Sigmoid colon (tissue), 7 donors: ENCODE measurements around the gene DRC3. TPM values are rescaled to one million over a fixed set of nuclear protein-coding genes. Genes with fewer than 3 reads are reported as not detected.

Experiments
- DNase-seq: peaks from one replicate; pipeline ENCODE4 v3.0.0-alpha.2; 2019
- H3K27ac ChIP-seq, 4 donors: fragments of 200-600 bp; sonication (generic); one replicate each; pipeline ENCODE4 v1.5.1; 2016 to 2019; ENCODE audit warnings: mild to moderate bottlenecking in 1 of 4
- H3K27me3 ChIP-seq, 3 donors: fragments of 200-600 bp; sonication (generic); one replicate each; pipeline ENCODE4 v1.5.1; 2019; ENCODE audit warnings: mild to moderate bottlenecking in 1 of 3
- H3K36me3 ChIP-seq, 4 donors: fragments of 200-600 bp; sonication (generic); one replicate each; pipeline ENCODE4 v1.5.1; 2016 to 2019
- H3K4me1 ChIP-seq, 4 donors: fragments of 200-600 bp; sonication (generic); one replicate each; pipeline ENCODE4 v1.5.1; 2017 to 2019
- H3K4me3 ChIP-seq, 4 donors: fragments of 200-600 bp; sonication (generic); one replicate each; pipeline ENCODE4 v1.5.1; 2017 to 2019; ENCODE audit warnings: mild to moderate bottlenecking in 2 of 4, moderate library complexity in 1 of 4
- H3K9me3 ChIP-seq, 4 donors: fragments of 200-600 bp in 3 of 4; sonication (generic) in 3 of 4; one replicate each; pipeline versions ENCODE4 v1.5.1 to v1.6.1; 2013 to 2019
- CTCF ChIP-seq, 4 experiments: fragments of 450-650 bp in 3 of 4; fragments of 200-600 bp in 1 of 4; IDR thresholded peaks; one replicate each; pipeline ENCODE4 v1.5.1; 2016 to 2019; ENCODE audit warnings: antibody characterized with exemption in 4 of 4, mild to moderate bottlenecking in 3 of 4, moderate library complexity in 2 of 4
- EP300 ChIP-seq, 4 donors: sonication (generic); formaldehyde crosslinking; IDR thresholded peaks; one replicate each; pipeline ENCODE4 v1.6.1; 2017; ENCODE audit warnings: antibody characterized with exemption in 4 of 4
- POLR2A ChIP-seq, 2 donors: fragments of 450-650 bp; IDR thresholded peaks; one replicate each; pipeline ENCODE4 v1.6.1; 2016; ENCODE audit warnings: antibody characterized with exemption in 2 of 2, mild to moderate bottlenecking in 2 of 2, moderate library complexity in 2 of 2
- POLR2AphosphoS5 ChIP-seq, 4 donors: sonication (generic); formaldehyde crosslinking; IDR thresholded peaks; one replicate each; pipeline ENCODE4 v1.6.1; 2017; ENCODE audit warnings: antibody characterized with exemption in 4 of 4
- WGBS, 2 donors: extraction: QIAGEN DNeasy Blood & Tissue Kit; methylation state at CpG; one replicate each; pipeline ENCODE4 v1.1.7; 2013; 5-methylcytosine and 5-hydroxymethylcytosine counted together
- intact Hi-C: fragments of 100-400 bp; cut with DNase I; formaldehyde crosslinking; loops from one replicate; pipeline ENCODE4 v1.15.1; 2023
- polyA plus RNA-seq, 3 donors: library from polyadenylated mRNA; stranded (reverse); fragments of 200-250 nt; gene quantifications; one replicate each; pipeline ENCODE4 v1.2.3, GENCODE V29; 2013
- total RNA-seq, 4 donors: library from RNA; depleted of rRNA; stranded (reverse); fragments of >200 nt; gene quantifications; one replicate each; pipeline ENCODE4 v1.1.0, GENCODE V29; 2016
- donor health status: healthy with polysubstance abuse.
- donor health status: Bipolar disorder and iron deficiency.
- donor health status: healthy.

The DRC3 gene
- total and polyA plus RNA-seq, 7 donors: 0.36 to 6.1 (median 1.6) TPM; not detected in 2

GRCh38 chr17:17975436-17975835 is 2.8 kb downstream of the DRC3 start:
- H3K27ac ChIP-seq: no peak overlapping the region
- 74 to 82% methylated on average over 8 of the region's 8 CpGs for WGBS, 2 donors
- intact Hi-C loops: no loop called here
- H3K9me3 ChIP-seq: no peaks in the 10 kb centered on the region
- TF ChIP-seq EP300 (IDR thresholded peaks at IDR 0.05) (no peak), POLR2AphosphoS5 (IDR thresholded peaks at IDR 0.05) (no peak), POLR2A (IDR thresholded peaks at IDR 0.05) (no peak), CTCF (IDR thresholded peaks at IDR 0.05) (no peak)
- no peaks in the 10 kb centered on the region for H3K27me3 ChIP-seq
- peaks cover 0 to 22% (median 19%) of the 10 kb centered on the region in 4 donors for H3K4me1 ChIP-seq
- H3K36me3 ChIP-seq: no peaks in the 10 kb centered on the region
- no peak overlapping the region for H3K4me3 ChIP-seq
- DNase-seq: no peak

GRCh38 chr17:17976931-17977570 is 4.4 kb downstream of the DRC3 start:
- no peak overlapping the region for H3K4me3 ChIP-seq
- intact Hi-C loops: no loop called here

DNA sequence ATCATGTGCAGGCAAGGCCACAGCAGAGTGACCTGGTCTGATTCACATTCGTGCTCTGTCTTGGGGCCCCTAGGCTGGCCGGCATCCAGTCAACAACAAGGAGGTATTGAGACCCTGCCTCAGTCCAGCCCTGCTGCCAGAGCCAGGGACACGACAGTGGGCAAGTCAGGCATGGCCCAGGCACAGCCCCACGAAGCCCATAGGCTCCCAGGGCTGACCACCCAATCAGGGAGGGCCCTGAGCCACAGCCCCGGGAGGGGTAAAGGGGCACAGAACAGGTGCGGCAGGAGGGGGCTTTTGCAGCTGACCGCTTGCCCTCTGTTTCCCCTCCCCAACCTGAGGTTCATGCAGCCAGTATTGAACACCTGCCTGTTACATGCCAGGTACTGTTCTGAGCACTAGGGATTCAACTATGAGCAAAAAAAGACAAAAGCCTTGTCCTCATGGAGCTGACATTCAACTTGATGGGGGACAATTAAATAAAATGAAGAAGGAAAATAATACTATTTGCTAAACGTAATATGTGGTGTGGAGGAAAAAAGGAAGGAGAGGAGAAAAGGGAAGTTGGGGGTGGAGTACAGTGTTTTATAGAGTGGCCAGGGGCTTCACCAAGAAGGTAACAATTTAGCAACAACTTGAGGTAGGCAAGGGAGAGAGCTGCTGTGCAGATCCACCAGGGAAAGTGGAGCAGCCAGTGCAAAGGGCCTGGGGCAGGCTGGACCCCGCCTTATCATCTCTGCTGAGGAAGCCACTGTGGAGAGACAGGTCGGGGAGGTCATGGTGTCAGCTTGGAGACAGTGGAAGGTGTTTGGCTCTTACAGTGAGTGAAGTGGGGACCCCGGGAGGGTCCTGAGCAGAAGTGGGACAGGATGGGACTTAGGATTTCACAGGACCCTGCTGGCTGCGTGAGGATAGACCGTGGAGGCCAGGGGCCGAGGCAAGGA is 6.1 kb downstream of the DRC3 start:
- no peak overlapping the region for H3K4me3 ChIP-seq
- 85 to 86% methylated on average over 14 of the region's 14 CpGs for WGBS, 2 donors
- H3K4me1 ChIP-seq: peaks cover 0 to under 1% (median 0%) of the 10 kb centered on the region in 4 donors
- intact Hi-C loops: no loop called here
- no peak for DNase-seq
- H3K36me3 ChIP-seq: no peaks in the 10 kb centered on the region
- no peaks in the 10 kb centered on the region for H3K9me3 ChIP-seq
- H3K27me3 ChIP-seq: no peaks in the 10 kb centered on the region
- TF ChIP-seq POLR2A (IDR thresholded peaks at IDR 0.05) (no peak), POLR2AphosphoS5 (IDR thresholded peaks at IDR 0.05) (no peak), CTCF (IDR thresholded peaks at IDR 0.05) (no peak), EP300 (IDR thresholded peaks at IDR 0.05) (no peak)
- H3K27ac ChIP-seq: no peak overlapping the region

More at GRCh38 chr17:17976931-17977570, 4.4 kb downstream of the DRC3 start:
- TF ChIP-seq POLR2A (IDR thresholded peaks at IDR 0.05) (no peak), POLR2AphosphoS5 (IDR thresholded peaks at IDR 0.05) (no peak), CTCF (IDR thresholded peaks at IDR 0.05) (no peak), EP300 (IDR thresholded peaks at IDR 0.05) (no peak)
- no peak for DNase-seq
- Histone ChIP-seq H3K9me3 (no peaks in the 10 kb centered on the region), H3K27me3 (no peaks in the 10 kb centered on the region), H3K27ac (no peak overlapping the region), H3K4me1 (peaks cover 0 to 10% (median 6%) of the 10 kb centered on the region in 4 donors), H3K36me3 (no peaks in the 10 kb centered on the region)
- WGBS, 2 donors: 89 to 91% methylated on average over 10 of the region's 10 CpGs

DNA sequence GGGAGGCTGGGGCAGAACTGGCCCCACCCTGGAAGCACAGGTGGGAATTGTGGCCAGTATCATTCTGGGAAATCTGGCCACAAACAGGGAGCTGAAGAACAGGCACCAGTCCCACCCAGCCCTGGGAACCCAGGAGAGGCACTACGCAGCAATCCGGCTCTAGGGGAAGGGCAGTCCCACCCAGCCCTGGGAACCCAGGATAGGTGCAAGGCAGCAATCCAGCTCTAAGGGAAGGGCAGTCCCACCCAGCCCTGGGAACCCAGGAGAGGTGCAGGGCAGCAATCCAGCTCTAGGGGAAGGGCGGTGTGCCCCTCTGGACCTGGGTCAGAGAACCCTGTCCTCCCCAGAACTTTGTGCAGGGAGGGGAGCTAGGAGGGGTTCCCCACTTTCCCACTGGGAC is 7.1 kb downstream of the DRC3 start:
- no peak overlapping the region for H3K4me3 ChIP-seq
- H3K9me3 ChIP-seq: no peaks in the 10 kb centered on the region
- WGBS, 2 donors: 37 to 71% methylated on average over 3 of the region's 3 CpGs
- no peak for DNase-seq
- TF ChIP-seq POLR2A (IDR thresholded peaks at IDR 0.05) (no peak), POLR2AphosphoS5 (IDR thresholded peaks at IDR 0.05) (no peak), EP300 (IDR thresholded peaks at IDR 0.05) (no peak), CTCF (IDR thresholded peaks at IDR 0.05) (no peak)
- H3K27ac ChIP-seq: no peak overlapping the region
- intact Hi-C loops: no loop called here
- H3K4me1 ChIP-seq: no peaks in the 10 kb centered on the region
- H3K36me3 ChIP-seq: no peaks in the 10 kb centered on the region
- no peaks in the 10 kb centered on the region for H3K27me3 ChIP-seq
